Measurements from ENCODE around the gene C5AR2.
"Not testable (repeated sequence)": the region's sequence is repeated elsewhere in the genome, so short reads cannot be mapped to it uniquely, and the experiment has no call there.

The C5AR2 gene

GRCh38 chr19:47381121-47381520 is 49.1 kb downstream of the C5AR2 start:
- in situ Hi-C loops (cut with MboI; ENCODE audit: low sequenced_read_pairs, unreplicated experiment): loop anchor here (10.0 kb wide), 1 partner anchor 86 kb away; no protein-coding TSS in a partner anchor
- TF ChIP-seq CTCF (IDR thresholded peaks at IDR 0.05; ENCODE audit: borderline replicate concordance, control extremely low read depth, extremely low read depth, insufficient read depth, missing control alignments): no peak
- no peak for DNase-seq (ENCODE audit: low spot score)

GRCh38 chr19:47381653-47382279 is 49.8 kb downstream of the C5AR2 start:
- DNase-seq (ENCODE audit: low spot score): peak; percentile 61
- no peak for TF ChIP-seq CTCF (IDR thresholded peaks at IDR 0.05; ENCODE audit: borderline replicate concordance, control extremely low read depth, extremely low read depth, insufficient read depth, missing control alignments)
- in situ Hi-C loops (cut with MboI; ENCODE audit: low sequenced_read_pairs, unreplicated experiment): loop anchor here (10.0 kb wide), 1 partner anchor 87 kb away; no protein-coding TSS in a partner anchor

- not testable (repeated sequence) for DNase-seq (ENCODE audit: low spot score)
- in situ Hi-C loops (cut with MboI; ENCODE audit: low sequenced_read_pairs, unreplicated experiment): loop anchor here (10.0 kb wide), 1 partner anchor 89 kb away; no protein-coding TSS in a partner anchor
These were observed 51.9 kb downstream of the C5AR2 start for GRCh38 chr19:47383890-47384289.

- in situ Hi-C loops (cut with MboI; ENCODE audit: low sequenced_read_pairs, unreplicated experiment): loop anchor here (10.0 kb wide), 1 partner anchor 90 kb away; no protein-coding TSS in a partner anchor
- DNase-seq (ENCODE audit: low spot score): not testable (repeated sequence)
These were observed 52.6 kb downstream of the C5AR2 start for GRCh38 chr19:47384533-47384932.

GRCh38 chr19:47386582-47386981 is 54.6 kb downstream of the C5AR2 start:
- not testable (repeated sequence) for DNase-seq (ENCODE audit: low spot score)
- in situ Hi-C loops (cut with MboI; ENCODE audit: low sequenced_read_pairs, unreplicated experiment): loop anchor here (10.0 kb wide), 1 partner anchor 92 kb away; no protein-coding TSS in a partner anchor

GRCh38 chr19:47387623-47388022 is 55.6 kb downstream of the C5AR2 start:
- not testable (repeated sequence) for DNase-seq (ENCODE audit: low spot score)
- in situ Hi-C loops (cut with MboI; ENCODE audit: low sequenced_read_pairs, unreplicated experiment): loop anchor here (10.0 kb wide), 1 partner anchor 93 kb away; no protein-coding TSS in a partner anchor

GRCh38 chr19:47388721-47389120 is 56.7 kb downstream of the C5AR2 start:
- not testable (repeated sequence) for DNase-seq (ENCODE audit: low spot score)
- in situ Hi-C loops (cut with MboI; ENCODE audit: low sequenced_read_pairs, unreplicated experiment): loop anchor here (10.0 kb wide), 1 partner anchor 94 kb away; no protein-coding TSS in a partner anchor

- no peak for DNase-seq (ENCODE audit: low spot score)
- in situ Hi-C loops (cut with MboI; ENCODE audit: low sequenced_read_pairs, unreplicated experiment): loop anchor here (10.0 kb wide), 1 partner anchor 94 kb away; no protein-coding TSS in a partner anchor
These were observed 57.2 kb downstream of the C5AR2 start for GRCh38 chr19:47389150-47389556.

More at GRCh38 chr19:47389150-47389556, 57.2 kb downstream of the C5AR2 start:
- no peak for TF ChIP-seq CTCF (IDR thresholded peaks at IDR 0.05; ENCODE audit: borderline replicate concordance, control extremely low read depth, extremely low read depth, insufficient read depth, missing control alignments)

Measured in GM13976 (cell line).